ENCODE data around the gene LRRC10.
A peak's percentile ranks its signal among the peaks of the same experiment; 100 is the strongest.

Gene LRRC10

GRCh38 chr12:69569236-69569635 lies 41.5 kb downstream of the LRRC10 start:
- DNase-seq (ENCODE audit: low read depth), result peak; percentile 16

DNA sequence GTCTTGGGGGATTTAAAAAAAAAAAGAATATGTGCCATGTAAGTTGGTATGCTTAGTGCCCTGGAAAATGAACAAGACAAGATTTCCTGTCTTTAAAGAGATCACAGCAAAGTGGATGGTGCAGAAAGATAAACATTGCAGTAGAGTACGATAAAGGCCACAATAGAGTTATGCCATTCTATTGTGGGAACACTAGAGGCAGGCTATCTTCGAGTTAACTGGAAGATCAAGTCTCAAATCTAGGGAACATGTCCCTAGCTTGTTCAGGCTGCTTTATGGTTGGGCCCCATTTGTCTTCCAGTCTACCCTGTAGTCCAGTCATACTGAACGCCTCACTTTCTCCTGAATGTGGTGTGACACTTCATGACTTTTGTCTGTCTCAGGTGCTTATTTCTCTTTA lies 44.1 kb downstream of the LRRC10 start:
- no peak for DNase-seq (ENCODE audit: low read depth)

- DNase-seq (ENCODE audit: low read depth), result no peak
Observed at GRCh38 chr12:69563166-69563762, 47.4 kb downstream of the LRRC10 start.
